GM12878 (cell line): ENCODE measurements around the gene SRPK3. TPM values are rescaled to one million over a fixed set of nuclear protein-coding genes. Genes with fewer than 3 reads are reported as not detected.

Experiments used
- ATAC-seq: fragments of 200-7000 bp; cut with Tn5 transposase; 3 replicates; pipeline ENCODE4 v1.9.1; 2020; ENCODE audit warnings: mild to moderate bottlenecking, moderate library complexity
- BruUV-seq: library from RNA; stranded (reverse); fragments of 400-500 nt; replicated peaks from 2 replicates; lab custom pipeline; 2021; lab: Mats Ljungman, UMichigan
- CTCF ChIA-PET: fragments of 300-600 bp; sonication (Branson Sonifier 250); formaldehyde crosslinking; extraction: SDS; loops from one replicate; lab custom pipeline; 2021; ENCODE audit warnings: inconsistent platforms; lab: Yijun Ruan, JAX
- POLR2A ChIA-PET: fragments of 350-600 bp; formaldehyde crosslinking; extraction: SDS; loops from one replicate; lab custom pipeline; 2021; ENCODE audit warnings: inconsistent platforms; lab: Charles Lee
- RAD21 ChIA-PET: fragments of 300-600 bp; sonication (Branson Sonifier 250); formaldehyde crosslinking; loops from one replicate; lab custom pipeline; 2023; ENCODE audit warnings: antibody characterized with exemption; ENCODE audit not compliant: unreplicated experiment; lab: Charles Lee
- SMC1A ChIA-PET: fragments of 300-600 bp; sonication (Branson Sonifier 250); formaldehyde crosslinking; loops from one replicate; lab custom pipeline; 2023; ENCODE audit not compliant: unreplicated experiment, uncharacterized antibody; lab: Charles Lee
- DNase-seq: peaks from one replicate; pipeline ENCODE4 v3.0.0-alpha.2; 2011; ENCODE audit warnings: low read depth, low spot score
- FAIRE-seq: peaks from 3 replicates; lab custom pipeline; 2011; peaks lifted over from hg19 to GRCh38; lab: Jason Lieb, UNC
- H2AFZ ChIP-seq: 2 replicates; pipeline ENCODE4 v1.6.0; 2011; ENCODE audit warnings: low read depth, low read length, control low read depth; ENCODE audit not compliant: control insufficient read depth
- H3K27ac ChIP-seq: 2 replicates; pipeline ENCODE4 v1.5.1; 2011; ENCODE audit warnings: control low read depth; ENCODE audit not compliant: control insufficient read depth, insufficient read depth
- H3K27me3 ChIP-seq, 2 experiments: replicated peaks in 1 of 2; 2 replicates each; pipeline versions ENCODE4 v1.6.0 to v1.6.1; 2011; ENCODE audit warnings: low read length in 1 of 2; ENCODE audit not compliant: control insufficient read depth in 2 of 2, insufficient read depth in 2 of 2
- H3K36me3 ChIP-seq, 2 experiments: 2 replicates each; pipeline ENCODE4 v1.5.1; 2011; ENCODE audit warnings: low read length in 1 of 2; ENCODE audit not compliant: control insufficient read depth in 2 of 2, insufficient read depth in 2 of 2
- H3K4me1 ChIP-seq: 2 replicates; pipeline ENCODE4 v1.6.1; 2011; ENCODE audit warnings: mild to moderate bottlenecking, low read length, moderate library complexity, mixed read lengths; ENCODE audit not compliant: control insufficient read depth, insufficient read depth
- H3K4me2 ChIP-seq: 2 replicates; pipeline ENCODE4 v1.6.0; 2011; ENCODE audit warnings: control low read depth; ENCODE audit not compliant: control insufficient read depth, insufficient read depth
- H3K4me3 ChIP-seq: fragments of 200-600 bp; sonication (generic); 2 replicates; pipeline ENCODE4 v1.5.1; 2016
- H3K79me2 ChIP-seq: 2 replicates; pipeline ENCODE4 v1.6.0; 2011; ENCODE audit warnings: low read length; ENCODE audit not compliant: control insufficient read depth, insufficient read depth
- H3K9ac ChIP-seq: 2 replicates; pipeline ENCODE4 v1.8.0; 2011; ENCODE audit warnings: low read length, control low read depth, mixed read lengths; ENCODE audit not compliant: control insufficient read depth, insufficient read depth
- H3K9me3 ChIP-seq: replicated peaks from 3 replicates; pipeline ENCODE4 v1.5.1; 2011; ENCODE audit warnings: mild to moderate bottlenecking, low read length; ENCODE audit not compliant: control insufficient read depth, insufficient read depth
- H4K20me1 ChIP-seq: 2 replicates; pipeline ENCODE4 v1.6.0; 2011; ENCODE audit not compliant: control insufficient read depth, insufficient read depth
- EP300 ChIP-seq, 2 experiments: fragments of 150-350 bp in 1 of 2; IDR thresholded peaks; 2 replicates each; pipeline ENCODE4 v1.6.1; 2011 to 2012; ENCODE audit warnings: low read depth in 2 of 2, low read length in 2 of 2, borderline replicate concordance in 1 of 2, improper control_type of control experiment in 1 of 2, inconsistent platforms in 1 of 2; ENCODE audit not compliant: control insufficient read depth in 1 of 2
- HCFC1 ChIP-seq: fragments of 150-350 bp; IDR thresholded peaks from 2 replicates; pipeline ENCODE4 v1.6.1; 2014; ENCODE audit warnings: low read length
- IKZF2 ChIP-seq, 2 experiments: fragments of 450-650 bp; IDR thresholded peaks; 2 replicates each; pipeline ENCODE4 v1.6.1; 2017; ENCODE audit warnings: mild to moderate bottlenecking in 2 of 2, moderate library complexity in 2 of 2
- KAT2A ChIP-seq: conservative IDR thresholded peaks from 2 replicates; pipeline ENCODE4 v1.6.1; 2011; ENCODE audit warnings: low read depth, low read length; ENCODE audit not compliant: control insufficient read depth
- MXI1 ChIP-seq: fragments of 150-350 bp; IDR thresholded peaks from 2 replicates; pipeline ENCODE4 v1.6.1; 2011; ENCODE audit warnings: low read depth, mild to moderate bottlenecking, inconsistent platforms, low read length, improper control_type of control experiment
- NBN ChIP-seq: fragments of 450-650 bp; IDR thresholded peaks from 2 replicates; pipeline ENCODE4 v1.6.1; 2016
- NFXL1 ChIP-seq: fragments of 450-650 bp; IDR thresholded peaks from 2 replicates; pipeline ENCODE4 v1.6.1; 2017; ENCODE audit warnings: antibody characterized with exemption, mild to moderate bottlenecking, borderline replicate concordance
- PBX3 ChIP-seq: IDR thresholded peaks from 2 replicates; pipeline ENCODE4 v1.6.1; 2011; ENCODE audit warnings: mild to moderate bottlenecking, low read depth, low read length, moderate library complexity; ENCODE audit not compliant: insufficient replicate concordance
- RCOR1 ChIP-seq: conservative IDR thresholded peaks from 2 replicates; pipeline ENCODE4 v1.6.1; 2012; ENCODE audit warnings: low read depth, low read length, improper control_type of control experiment
- RFX5 ChIP-seq: IDR thresholded peaks from 2 replicates; pipeline ENCODE4 v1.6.1; 2011; ENCODE audit warnings: low read depth, low read length, improper control_type of control experiment
- SMARCA5 ChIP-seq: fragments of 450-650 bp; IDR thresholded peaks from 2 replicates; pipeline ENCODE4 v1.6.1; 2017; ENCODE audit warnings: mild to moderate bottlenecking
- SP1 ChIP-seq: IDR thresholded peaks from one replicate; pipeline ENCODE4 v1.6.1; 2011; ENCODE audit warnings: low read depth, low read length
- whole genome bisulfite sequencing: methylation state at CpG from one replicate; pipeline ENCODE4 v1.1.6; 2016; ENCODE audit warnings: low lambda C conversion rate; ENCODE audit not compliant: insufficient replicate concordance, insufficient coverage; ENCODE audit errors: missing lambda C conversion rate; 5-methylcytosine and 5-hydroxymethylcytosine counted together
- in situ Hi-C: fragments of 300-500 bp; cut with MboI; formaldehyde crosslinking; loops from 9 replicates; pipeline ENCODE4 v1.14.3; 2018; ENCODE audit warnings: mixed read lengths
- intact Hi-C: fragments of 100-400 bp; cut with micrococcal nuclease; formaldehyde crosslinking; loops from one replicate; pipeline ENCODE4 v1.14.2; 2022; ENCODE audit not compliant: unreplicated experiment
- polyA plus RNA-seq, 11 experiments: library from polyadenylated mRNA; depleted of rRNA in 4 of 11; unstranded in 6 of 11; stranded (reverse) in 5 of 11; fragments of >200 nt; fragmentation: Nextera tagmentation in 4 of 11; fragmentation: Illumina TruSeq in 1 of 11; extraction: Ambion mirVana in 4 of 11; extraction: Trizol in 1 of 11; gene quantifications; 1 replicate in 1 of 11; 2 replicates in 10 of 11; pipeline versions ENCODE4 v1.2.1 to v1.2.3, GENCODE V29; 2011 to 2016; ENCODE audit warnings: inconsistent platforms in 2 of 11, missing spikeins in 2 of 11, low read depth in 1 of 11
- total RNA-seq, 4 experiments: library from RNA; depleted of rRNA in 3 of 4; stranded (reverse); fragments of >200 nt in 3 of 4; fragmentation: Illumina TruSeq in 1 of 4; extraction: Trizol in 1 of 4; gene quantifications; 2 replicates each; pipeline versions ENCODE4 v1.2.1 to v1.2.3, GENCODE V29; 2013 to 2021
- TF ChIP-seq, protein P1 (sequence below): fragments of 150-350 bp; IDR thresholded peaks from 2 replicates; pipeline ENCODE4 v1.6.1; 2016; ENCODE audit warnings: low read depth, low read length
- TF ChIP-seq, protein P2 (sequence below): IDR thresholded peaks from 2 replicates; pipeline ENCODE4 v1.6.1; 2012; ENCODE audit warnings: mild to moderate bottlenecking, low read depth, low read length

The SRPK3 gene
- total and polyA plus RNA-seq, 10 of the 15 experiments (the other 5 are each of a cell fraction or from before 2014, with no cell fraction given), result 0.05 to 0.19 TPM; not detected in 8

GRCh38 chrX:153794018-153794896 is 13.4 kb downstream of the SRPK3 start, which contains the start of the genes IDH3G and SSR4:
IDH3G (minus strand) TSS chrX:153794375; CDS start chrX:153794326, 49 bp downstream.
SSR4 (plus strand) TSS chrX:153794668; CDS start chrX:153794688, 20 bp downstream.
- intact Hi-C loops (loop anchor here (2.0 kb wide), 1 partner anchor 133 kb away; the partner anchor contains the start of gene ARHGAP4), in situ Hi-C loops (no loop called here)
- H3K4me3 ChIP-seq, result peak within 1 kb of the TSS; percentile 82
- FAIRE-seq (peak; percentile 90), ATAC-seq (peak; percentile 93), DNase-seq (peak; percentile 81)
- no TSS peak for BruUV-seq
- H3K9me3 ChIP-seq, result no peaks in the 10 kb centered on the region; the same call in 2 of the 3 replicates
- H2AFZ ChIP-seq, result peak within 1 kb of the TSS; percentile 35
- WGBS, result 31% methylated on average over 65 of the region's 92 CpGs
- peak within 1 kb of the TSS; percentile 56 for H3K4me2 ChIP-seq
- no peaks in the 10 kb centered on the region; the same call in 1 of the 2 replicates for H4K20me1 ChIP-seq
- peak within 1 kb of the TSS; percentile 89 for H3K9ac ChIP-seq
- H3K4me1 ChIP-seq, result peaks cover 4% of the 10 kb centered on the region; the same call in 1 of the 2 replicates
- peaks cover 0 to 1% of the 10 kb centered on the region in 2 experiments; a peak in 2 of 4 replicates for H3K36me3 ChIP-seq
- H3K27ac ChIP-seq, result peak within 1 kb of the TSS; percentile 82
- no peaks in the 10 kb centered on the region for H3K27me3 ChIP-seq
- RAD21 ChIA-PET, result interaction anchor here (0.6 to 1.3 kb wide), 4 partner anchors 83 to 134 kb away, joined by 3 to 5 read pairs (median 3); partner anchors contain the start of genes ARHGAP4 and SLC6A8
- POLR2A ChIA-PET, result interaction anchor here (1.0 to 1.2 kb wide), 3 partner anchors 131 to 226 kb away, joined by 4 to 6 read pairs (median 4); no protein-coding TSS in a partner anchor
- SMC1A ChIA-PET, result interaction anchor here (0.6 kb wide), 1 partner anchor 132 kb away, joined by 3 read pairs; no protein-coding TSS in a partner anchor
- peaks cover 45% of the 10 kb centered on the region for H3K79me2 ChIP-seq
- CTCF ChIA-PET, result interaction anchor here (1.2 to 2.1 kb wide), 3 partner anchors 130 to 504 kb away, joined by 3 to 6 read pairs (median 5); no protein-coding TSS in a partner anchor
- TF ChIP-seq SMARCA5, result no peak
- TF ChIP-seq MXI1, result peak; percentile 81
- no peak for TF ChIP-seq KAT2A
- TF ChIP-seq PBX3, result peak; percentile 94
- no peak for TF ChIP-seq NFXL1
- TF ChIP-seq SP1, result peak; percentile 87
- no peak for TF ChIP-seq IKZF2 (IDR thresholded peaks at IDR 0.05)
- TF ChIP-seq EP300 (IDR thresholded peaks at IDR 0.05; ENCODE audit: borderline replicate concordance in 1 of 2, control insufficient read depth in 1 of 2, low read depth in 2 of 2, low read length in 2 of 2), result no peak
- TF ChIP-seq, protein P1, sequence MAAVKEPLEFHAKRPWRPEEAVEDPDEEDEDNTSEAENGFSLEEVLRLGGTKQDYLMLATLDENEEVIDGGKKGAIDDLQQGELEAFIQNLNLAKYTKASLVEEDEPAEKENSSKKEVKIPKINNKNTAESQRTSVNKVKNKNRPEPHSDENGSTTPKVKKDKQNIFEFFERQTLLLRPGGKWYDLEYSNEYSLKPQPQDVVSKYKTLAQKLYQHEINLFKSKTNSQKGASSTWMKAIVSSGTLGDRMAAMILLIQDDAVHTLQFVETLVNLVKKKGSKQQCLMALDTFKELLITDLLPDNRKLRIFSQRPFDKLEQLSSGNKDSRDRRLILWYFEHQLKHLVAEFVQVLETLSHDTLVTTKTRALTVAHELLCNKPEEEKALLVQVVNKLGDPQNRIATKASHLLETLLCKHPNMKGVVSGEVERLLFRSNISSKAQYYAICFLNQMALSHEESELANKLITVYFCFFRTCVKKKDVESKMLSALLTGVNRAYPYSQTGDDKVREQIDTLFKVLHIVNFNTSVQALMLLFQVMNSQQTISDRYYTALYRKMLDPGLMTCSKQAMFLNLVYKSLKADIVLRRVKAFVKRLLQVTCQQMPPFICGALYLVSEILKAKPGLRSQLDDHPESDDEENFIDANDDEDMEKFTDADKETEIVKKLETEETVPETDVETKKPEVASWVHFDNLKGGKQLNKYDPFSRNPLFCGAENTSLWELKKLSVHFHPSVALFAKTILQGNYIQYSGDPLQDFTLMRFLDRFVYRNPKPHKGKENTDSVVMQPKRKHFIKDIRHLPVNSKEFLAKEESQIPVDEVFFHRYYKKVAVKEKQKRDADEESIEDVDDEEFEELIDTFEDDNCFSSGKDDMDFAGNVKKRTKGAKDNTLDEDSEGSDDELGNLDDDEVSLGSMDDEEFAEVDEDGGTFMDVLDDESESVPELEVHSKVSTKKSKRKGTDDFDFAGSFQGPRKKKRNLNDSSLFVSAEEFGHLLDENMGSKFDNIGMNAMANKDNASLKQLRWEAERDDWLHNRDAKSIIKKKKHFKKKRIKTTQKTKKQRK, result no peak
- TF ChIP-seq NBN, result no peak
- TF ChIP-seq, protein P2, sequence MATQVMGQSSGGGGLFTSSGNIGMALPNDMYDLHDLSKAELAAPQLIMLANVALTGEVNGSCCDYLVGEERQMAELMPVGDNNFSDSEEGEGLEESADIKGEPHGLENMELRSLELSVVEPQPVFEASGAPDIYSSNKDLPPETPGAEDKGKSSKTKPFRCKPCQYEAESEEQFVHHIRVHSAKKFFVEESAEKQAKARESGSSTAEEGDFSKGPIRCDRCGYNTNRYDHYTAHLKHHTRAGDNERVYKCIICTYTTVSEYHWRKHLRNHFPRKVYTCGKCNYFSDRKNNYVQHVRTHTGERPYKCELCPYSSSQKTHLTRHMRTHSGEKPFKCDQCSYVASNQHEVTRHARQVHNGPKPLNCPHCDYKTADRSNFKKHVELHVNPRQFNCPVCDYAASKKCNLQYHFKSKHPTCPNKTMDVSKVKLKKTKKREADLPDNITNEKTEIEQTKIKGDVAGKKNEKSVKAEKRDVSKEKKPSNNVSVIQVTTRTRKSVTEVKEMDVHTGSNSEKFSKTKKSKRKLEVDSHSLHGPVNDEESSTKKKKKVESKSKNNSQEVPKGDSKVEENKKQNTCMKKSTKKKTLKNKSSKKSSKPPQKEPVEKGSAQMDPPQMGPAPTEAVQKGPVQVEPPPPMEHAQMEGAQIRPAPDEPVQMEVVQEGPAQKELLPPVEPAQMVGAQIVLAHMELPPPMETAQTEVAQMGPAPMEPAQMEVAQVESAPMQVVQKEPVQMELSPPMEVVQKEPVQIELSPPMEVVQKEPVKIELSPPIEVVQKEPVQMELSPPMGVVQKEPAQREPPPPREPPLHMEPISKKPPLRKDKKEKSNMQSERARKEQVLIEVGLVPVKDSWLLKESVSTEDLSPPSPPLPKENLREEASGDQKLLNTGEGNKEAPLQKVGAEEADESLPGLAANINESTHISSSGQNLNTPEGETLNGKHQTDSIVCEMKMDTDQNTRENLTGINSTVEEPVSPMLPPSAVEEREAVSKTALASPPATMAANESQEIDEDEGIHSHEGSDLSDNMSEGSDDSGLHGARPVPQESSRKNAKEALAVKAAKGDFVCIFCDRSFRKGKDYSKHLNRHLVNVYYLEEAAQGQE, result no peak
- TF ChIP-seq HCFC1, result peak; percentile 37
- TF ChIP-seq RFX5, result peak; percentile 74; the same call in 1 of the 2 replicates
- 0 out of 2 replicates have a peak, but pooled peaks have one; percentile 36 for TF ChIP-seq RCOR1
